Stimulated activated CD4-positive, alpha-beta T cell treated with anti-CD3 and anti-CD28 coated beads, Interleukin-1b, Interleukin-23, amount 100 ng/mL, for 48 hours (primary cell): ENCODE data around the gene ZNF775.
"Not testable (repeated sequence)": the region's sequence is repeated elsewhere in the genome, so short reads cannot be mapped to it uniquely, and the experiment has no call there.

ENCODE experiments used
- DNase-seq: peaks from one replicate; pipeline ENCODE4 v3.0.0-alpha.2; 2020

Gene ZNF775

DNA sequence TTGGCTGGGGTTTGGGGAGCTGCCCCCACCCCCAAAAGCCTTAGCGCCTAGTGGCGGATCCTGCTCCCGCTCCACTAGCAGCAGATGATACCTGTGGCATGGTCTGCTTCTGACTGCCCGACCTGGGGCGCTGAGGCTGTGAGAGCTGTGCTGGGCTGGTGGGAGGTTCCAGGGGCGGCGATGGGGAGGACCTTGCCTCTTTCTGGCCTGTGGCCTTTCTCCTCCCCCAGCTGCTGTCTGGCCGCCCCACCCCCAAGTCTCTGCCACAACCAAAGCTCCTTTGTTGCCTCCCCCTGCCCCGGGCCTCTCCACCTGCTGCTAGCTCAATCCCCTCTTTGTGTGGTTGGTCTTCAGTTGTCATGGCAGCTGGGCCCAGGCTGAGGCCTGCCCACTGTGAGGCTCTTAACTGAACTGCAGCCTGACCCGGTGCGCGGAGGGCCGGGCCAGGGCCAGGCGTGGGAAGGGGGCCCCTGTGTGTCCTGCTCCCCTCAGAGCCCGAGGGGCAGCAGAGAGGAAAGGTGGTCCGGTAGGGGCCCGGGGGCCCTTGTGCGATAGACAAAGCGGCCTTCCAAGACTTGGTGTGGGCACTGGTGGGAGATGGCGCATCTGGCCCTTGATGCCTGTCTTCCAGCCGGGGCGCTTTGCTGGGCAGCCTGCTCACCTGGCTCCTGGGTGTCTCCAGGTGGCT lies 4.7 kb downstream of the ZNF775 start:
- no peak for DNase-seq

DNA sequence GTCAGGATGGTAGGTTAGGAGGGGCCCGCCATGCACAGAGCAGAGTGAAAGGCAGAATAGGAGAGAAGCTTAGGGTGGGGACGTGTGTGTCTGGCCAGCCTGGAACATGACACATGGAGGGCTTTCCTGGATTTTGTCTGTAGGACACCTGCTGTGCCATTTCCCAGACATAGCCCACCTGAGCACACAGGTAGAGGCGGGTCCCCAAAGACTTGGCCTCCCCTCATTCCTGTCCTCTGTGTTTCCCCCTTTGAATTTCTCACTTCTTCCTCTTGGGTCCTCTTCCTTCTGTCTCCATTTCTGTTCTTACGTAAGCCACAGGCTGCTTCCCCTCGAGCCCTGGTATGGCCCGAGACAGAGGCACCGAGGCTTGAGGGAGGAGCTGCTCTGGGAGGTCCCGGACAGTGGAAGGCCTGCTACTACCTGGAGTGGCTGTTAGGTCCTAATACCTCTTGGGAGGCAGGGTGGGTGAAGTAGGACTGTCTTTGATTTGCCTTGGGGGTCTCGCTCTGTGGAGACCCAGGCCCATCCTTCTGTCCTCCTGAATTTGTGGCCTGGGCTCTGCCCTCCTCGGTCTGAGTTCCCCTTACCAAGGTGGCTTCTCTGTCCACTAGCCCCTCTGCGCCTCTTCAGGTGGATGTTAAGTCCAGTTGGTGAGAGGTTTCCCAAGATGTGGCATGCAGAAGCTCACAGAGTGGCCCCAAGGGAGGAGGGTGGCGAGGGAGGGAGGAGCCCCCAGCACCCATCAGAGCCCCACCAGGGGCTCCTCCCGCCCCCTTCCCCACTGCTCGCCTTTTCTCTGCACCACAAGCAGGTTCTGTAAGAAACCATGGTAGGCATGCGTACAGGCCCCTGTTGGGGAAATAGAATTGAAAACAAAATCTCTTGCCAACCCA lies 5.5 kb downstream of the ZNF775 start:
- DNase-seq = no peak

- DNase-seq = no peak
Measured at GRCh38 chr7:150385302-150385723, 6.2 kb downstream of the ZNF775 start.

- DNase-seq = not testable (repeated sequence)
Measured at GRCh38 chr7:150385884-150386283, 6.8 kb downstream of the ZNF775 start.

GRCh38 chr7:150388306-150388705 lies 9.2 kb downstream of the ZNF775 start:
- DNase-seq = no peak

- no peak for DNase-seq
Measured at GRCh38 chr7:150388709-150389531, 9.8 kb downstream of the ZNF775 start.

- DNase-seq = no peak
Measured at GRCh38 chr7:150389532-150389816, 10.3 kb downstream of the ZNF775 start.

DNA sequence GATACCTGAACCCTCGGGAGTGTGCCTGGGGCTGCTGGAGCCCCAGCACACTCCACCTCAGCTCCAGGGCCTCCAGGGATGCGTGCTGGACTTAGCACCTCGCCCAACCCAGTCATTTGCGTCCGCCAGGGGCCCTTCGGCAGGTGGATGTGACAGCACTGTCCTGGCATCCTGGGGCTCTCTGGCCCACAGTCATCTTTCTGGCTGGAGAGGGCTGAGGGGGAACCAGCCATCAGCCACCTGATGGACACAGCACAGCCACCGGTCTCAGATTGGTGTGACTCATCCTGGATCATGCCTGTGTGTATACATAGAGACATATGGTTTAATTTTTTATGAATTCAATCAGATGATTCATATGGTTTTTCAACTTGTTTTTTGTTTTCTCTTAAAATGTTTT lies 11.1 kb downstream of the ZNF775 start:
- no peak for DNase-seq

GRCh38 chr7:150393325-150393724 lies 14.2 kb downstream of the ZNF775 start:
- DNase-seq = no peak

GRCh38 chr7:150396426-150396825 lies 17.3 kb downstream of the ZNF775 start:
- no peak for DNase-seq

- no peak for DNase-seq
Measured at GRCh38 chr7:150396851-150397260, 17.7 kb downstream of the ZNF775 start.

- DNase-seq = no peak
Measured at GRCh38 chr7:150397346-150398107, 18.4 kb downstream of the ZNF775 start.

DNA sequence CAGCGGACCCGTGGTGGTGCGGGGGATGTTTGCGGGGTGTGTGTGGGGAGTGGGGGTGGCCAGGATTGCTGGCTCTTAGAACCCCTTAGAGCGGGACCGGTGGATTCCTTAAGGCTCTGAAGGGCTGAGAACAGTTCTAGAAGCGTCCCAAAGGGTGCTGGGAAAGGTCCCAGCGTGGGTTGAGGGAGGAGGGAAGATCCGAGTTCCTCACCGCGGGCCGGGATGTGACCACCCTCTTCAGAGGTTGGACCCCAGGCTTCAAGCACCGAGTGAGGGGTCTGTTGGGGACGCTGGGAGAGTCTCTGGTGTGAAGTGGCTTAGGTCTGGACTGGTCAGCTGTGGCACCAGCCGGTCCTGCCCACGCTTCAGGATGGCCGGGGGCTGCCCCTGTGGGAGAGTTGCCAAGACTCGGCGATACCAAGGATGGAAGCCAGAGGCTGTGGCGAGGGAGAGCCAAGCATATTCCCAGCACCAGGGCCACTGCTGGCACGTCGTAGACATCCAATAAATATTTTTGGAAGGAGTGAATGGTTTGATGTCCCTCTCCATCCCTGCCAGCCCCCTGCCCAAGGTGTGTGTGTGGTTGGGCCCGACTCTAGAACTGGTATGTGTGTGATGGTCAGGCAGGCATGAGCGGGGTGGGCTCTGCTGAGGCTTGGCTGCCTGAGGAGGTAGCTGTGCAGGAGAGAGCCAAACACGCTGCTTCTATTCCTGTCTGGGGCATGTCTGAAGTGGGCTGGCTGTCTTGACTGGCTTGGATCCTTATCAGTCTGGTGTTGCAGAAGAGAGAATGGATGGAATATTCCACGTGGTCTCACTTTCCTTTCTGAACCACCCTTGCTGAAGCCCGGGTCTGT lies 19.2 kb downstream of the ZNF775 start:
- no peak for DNase-seq

GRCh38 chr7:150398965-150399320 lies 19.8 kb downstream of the ZNF775 start:
- DNase-seq = no peak

GRCh38 chr7:150399421-150400007 lies 20.4 kb downstream of the ZNF775 start:
- DNase-seq = no peak

GRCh38 chr7:150400008-150400787 lies 21.1 kb downstream of the ZNF775 start:
- DNase-seq = no peak

- no peak for DNase-seq
Measured at GRCh38 chr7:150400788-150401423, 21.8 kb downstream of the ZNF775 start.

GRCh38 chr7:150401424-150401790 lies 22.3 kb downstream of the ZNF775 start:
- no peak for DNase-seq

DNA sequence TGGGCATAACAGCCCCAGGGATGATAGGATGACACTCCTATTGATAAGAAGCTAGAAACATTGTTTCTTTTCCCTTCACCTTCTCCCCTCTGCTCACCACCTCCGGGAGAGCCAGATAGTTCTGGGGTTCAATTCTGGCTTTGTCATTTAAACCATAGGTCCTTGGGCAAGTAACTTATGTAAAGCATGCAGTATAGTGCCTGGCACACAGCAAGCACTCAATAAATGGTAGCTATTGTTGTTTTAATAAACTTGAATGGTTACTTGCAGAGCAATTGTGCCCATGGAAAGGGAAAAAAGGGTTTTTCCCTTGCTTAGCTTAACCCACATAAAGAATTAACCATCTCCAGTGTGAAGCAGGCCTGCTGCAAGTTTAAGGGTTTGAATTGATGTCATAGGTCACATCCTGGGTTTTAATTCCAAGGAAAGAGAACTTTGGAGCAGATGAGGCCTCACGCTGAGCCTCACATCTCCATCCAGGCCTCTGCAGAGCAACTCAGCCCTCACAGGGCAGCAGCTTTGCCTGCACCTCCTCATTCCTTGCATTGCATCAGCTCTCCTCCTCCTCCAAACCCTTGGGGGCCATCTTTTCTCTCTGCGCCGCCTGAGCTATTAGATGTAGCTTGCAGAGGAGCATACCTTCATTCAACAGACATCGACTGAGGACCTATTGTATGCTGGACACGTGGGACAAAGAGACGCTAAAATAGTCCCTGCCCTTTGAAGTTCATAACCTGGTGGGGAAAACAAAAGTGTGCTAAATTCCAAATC lies 22.9 kb downstream of the ZNF775 start:
- DNase-seq = no peak
